NCI-H1105 treated with DMSO at 0.1 percent for 48 hours (cell line): ENCODE results near the gene ARHGAP25.

ENCODE experiments used
- DNase-seq: peaks from one replicate; lab custom pipeline; 2025; lab: John Stamatoyannopoulos, UW

ARHGAP25 gene

GRCh38 chr2:68832233-68832869 is 97.7 kb downstream of the ARHGAP25 start:
- no peak for DNase-seq

- DNase-seq: no peak
These were observed 98.6 kb downstream of the ARHGAP25 start for GRCh38 chr2:68833162-68833561.

DNA sequence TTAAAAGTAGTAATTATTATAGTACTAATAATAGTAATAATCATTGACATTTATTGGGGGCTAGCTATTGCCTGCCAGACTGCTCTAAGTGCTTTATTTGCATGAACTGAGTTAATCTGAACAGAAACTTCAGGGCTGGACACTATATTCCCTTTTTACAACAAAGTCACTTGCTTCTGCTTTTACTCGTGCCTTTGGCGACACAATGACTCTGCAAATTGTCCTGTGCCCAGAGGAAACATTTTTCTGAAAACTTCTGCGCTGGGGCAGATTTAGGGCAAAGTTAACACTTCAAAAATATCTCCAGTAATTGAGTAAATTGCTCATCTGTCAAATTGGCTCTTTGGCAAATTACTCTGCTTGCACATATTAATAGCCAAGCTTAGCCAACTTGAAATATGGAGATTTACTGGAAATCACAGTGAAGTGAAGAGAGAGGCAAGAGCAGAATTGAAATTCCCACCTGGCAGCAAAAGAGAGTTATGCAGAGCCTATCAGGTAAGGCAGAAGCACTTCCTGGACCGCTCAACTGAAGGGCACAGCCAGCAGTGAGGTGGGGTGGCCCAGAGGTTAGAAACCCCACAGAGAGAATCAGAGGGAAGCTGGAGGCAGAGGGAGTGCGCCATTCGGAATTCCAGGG is 100.2 kb downstream of the ARHGAP25 start:
- no peak for DNase-seq

DNA sequence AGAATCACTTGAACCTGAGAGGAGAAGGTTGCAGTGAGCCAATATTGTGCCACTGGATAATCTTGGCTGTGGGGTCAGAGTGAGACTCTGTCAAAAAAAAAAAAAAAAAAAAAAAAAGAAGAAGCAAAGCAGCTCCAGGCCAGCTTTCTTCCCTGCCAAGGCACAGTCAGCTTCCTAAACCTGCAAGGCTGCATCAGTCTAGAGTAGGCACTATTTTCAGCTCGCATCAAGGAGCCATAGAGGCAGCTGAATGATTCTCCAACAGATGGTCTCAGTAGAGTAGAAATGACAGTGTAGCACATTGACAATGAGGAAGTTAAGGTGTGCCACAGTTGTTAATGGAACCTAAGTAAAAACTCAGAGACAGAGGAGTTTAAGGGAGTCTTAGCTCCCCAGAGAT is 101.0 kb downstream of the ARHGAP25 start:
- no peak for DNase-seq

DNA sequence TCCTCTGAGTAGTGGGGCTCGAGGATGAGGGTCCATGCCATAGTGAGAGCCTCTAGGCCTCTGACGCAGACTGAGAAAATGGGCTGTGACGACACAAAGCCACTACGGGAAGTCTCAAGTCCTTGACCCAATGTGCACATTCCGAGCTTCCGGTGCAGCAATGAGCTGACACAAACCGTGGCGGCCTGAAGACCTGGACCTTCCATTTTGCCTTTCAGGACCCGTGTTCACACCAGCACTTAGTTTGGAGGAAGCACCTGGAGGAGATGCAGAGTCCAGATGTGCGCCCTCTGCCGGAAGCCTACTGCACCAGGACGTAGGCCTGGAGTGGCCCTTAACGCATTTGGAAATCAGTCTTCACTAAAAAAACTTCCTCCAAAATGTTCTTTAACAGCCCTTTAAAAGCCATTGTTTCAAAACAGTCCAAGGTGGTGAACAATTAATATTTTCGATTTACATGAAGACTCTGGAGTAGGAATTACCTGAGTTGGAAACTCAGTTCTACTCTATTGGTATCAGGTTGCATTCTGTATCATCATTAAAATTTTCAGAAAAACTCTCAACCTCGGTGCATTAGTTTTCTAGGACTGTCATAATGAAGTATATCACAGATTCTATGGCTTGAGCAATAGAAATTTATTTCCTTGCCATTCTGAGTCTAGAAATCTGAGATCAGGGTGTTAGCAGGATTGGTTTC is 102.7 kb downstream of the ARHGAP25 start:
- no peak for DNase-seq

DNA sequence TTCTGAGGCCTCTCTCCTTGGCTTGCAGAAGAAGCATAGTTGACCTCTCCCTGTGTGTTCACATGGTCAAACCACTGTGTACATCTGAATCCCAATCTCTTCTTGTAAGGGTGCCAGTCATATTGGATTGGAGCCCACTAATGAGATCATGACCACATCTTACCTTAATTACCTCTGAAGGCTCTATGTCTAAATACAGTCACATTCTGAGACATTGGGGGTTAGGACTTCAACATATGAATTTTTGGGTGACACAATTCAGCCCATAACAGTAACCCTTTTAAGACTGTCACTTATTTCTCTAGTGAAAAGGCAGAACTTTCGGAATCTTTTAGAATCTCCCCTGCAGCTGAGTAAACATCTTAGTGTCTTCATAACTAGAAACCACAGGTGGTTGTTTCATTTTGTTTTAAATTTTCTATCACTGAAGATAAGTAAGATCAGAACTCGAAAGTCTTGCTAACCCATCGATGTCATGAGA is 103.3 kb downstream of the ARHGAP25 start:
- DNase-seq: no peak

DNA sequence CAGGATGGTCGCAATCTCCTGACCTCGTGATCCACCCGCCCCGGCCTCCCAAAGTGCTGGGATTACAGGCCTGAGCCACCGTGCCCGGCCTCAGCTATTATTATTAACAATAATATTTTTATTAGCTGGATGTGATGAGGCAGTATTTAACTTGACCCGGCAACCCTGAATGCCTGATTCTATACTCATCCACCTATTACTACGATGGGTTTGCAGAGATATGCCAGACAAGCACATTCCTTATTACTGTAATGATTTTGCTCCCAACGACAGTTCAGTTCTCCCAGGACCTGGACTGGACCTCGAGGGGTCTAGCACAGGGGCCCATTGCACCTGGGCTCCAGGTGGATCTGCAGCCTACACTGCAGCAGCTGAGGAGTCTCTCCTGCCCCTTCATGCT is 104.0 kb downstream of the ARHGAP25 start:
- no peak for DNase-seq

- DNase-seq: no peak
These were observed 104.7 kb downstream of the ARHGAP25 start for GRCh38 chr2:68839260-68839833.

DNA sequence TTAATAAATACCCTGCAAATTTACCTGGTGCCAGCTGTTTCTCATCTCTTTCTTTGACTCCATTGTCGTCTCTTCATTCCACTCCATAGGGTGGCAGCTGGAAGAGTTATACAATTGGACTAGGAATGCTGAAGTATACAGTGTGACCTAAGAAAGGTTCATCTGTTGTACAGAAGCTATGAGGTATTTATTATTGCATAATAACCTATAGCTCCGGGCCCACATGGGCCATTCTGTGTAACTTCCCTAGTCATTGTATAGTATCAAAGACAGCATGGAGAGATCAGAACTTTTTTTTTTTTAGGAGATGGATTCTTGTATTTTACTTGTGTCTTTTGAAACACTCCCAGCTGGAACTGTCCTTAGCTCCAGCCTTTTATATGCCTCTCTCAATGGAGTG is 110.4 kb downstream of the ARHGAP25 start:
- DNase-seq: no peak

DNA sequence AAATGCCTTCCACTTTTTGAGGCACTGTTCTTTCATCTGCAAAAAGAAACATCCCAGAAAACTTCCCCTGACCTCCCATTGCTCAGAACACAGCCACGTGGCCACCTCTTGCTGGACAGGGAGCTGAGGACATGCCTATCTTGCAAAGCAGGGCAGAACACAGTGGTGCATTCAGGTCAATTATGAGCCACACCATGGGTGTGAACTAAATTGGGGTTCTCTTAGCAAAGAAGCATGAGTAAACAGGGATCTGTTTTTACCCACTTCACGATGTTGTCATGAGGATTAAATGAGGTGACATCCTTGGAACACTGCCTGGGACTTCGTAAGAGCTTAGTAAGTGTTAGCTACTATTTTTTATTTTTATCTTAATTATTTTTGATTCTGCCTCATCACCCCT is 111.5 kb downstream of the ARHGAP25 start:
- no peak for DNase-seq

DNA sequence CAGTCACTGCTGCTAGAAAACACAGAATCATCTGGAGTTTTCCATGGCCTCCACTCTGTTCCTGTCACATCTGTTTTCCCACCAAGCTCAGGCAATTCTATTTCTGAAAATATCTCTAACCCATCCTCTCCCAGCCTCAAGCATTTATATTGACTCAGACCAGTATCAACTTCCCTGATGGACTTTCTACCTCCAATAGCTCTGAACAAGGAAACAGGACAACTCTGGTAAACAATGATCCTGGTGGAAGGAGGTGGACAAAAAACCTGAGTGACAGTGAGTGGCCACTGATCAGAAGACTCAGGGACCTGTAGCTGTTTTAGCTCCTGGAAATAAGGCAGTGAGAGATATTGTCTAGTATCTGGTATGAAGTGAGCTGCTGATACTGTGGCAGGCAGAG is 113.1 kb downstream of the ARHGAP25 start:
- no peak for DNase-seq

- DNase-seq: no peak
These were observed 115.0 kb downstream of the ARHGAP25 start for GRCh38 chr2:68849579-68850030.

GRCh38 chr2:68850524-68850923 is 115.9 kb downstream of the ARHGAP25 start:
- DNase-seq: no peak

DNA sequence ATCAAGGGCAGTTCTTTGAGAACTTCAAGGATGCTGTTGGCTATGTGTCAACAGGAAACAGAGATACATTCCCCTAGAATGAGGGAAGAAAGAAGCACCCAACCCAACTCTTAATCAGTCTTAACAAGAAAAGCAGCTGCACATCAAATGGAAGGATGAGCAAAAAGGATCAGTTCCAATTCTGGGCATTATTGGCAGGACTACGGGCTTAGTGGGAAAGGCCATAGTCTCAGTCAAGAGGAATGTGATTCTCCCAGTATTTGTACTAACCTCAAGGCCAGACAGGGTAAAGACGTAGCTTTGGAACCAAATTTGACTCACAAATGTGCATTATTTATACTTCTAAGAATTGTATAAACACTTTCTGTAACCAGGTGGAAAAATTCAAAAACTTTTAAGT is 118.4 kb downstream of the ARHGAP25 start:
- no peak for DNase-seq

DNA sequence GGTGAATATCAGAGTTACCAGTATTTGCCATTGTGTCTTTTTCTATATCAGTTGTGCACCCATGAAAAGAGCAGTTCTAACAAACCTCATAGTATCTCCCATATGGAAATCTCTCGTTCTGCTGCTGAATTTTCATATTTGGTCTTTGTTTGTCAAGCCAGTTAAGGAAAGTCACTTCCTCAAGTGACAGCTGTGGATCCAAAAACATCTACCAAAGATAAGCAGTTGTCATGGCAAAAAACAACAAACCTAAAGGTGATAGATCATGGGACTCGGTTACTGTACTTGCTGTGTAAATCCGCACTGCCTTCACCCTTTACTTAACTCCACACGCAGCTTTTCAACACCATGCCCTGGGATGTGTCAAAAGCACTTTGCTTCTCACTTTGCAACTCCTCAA is 119.3 kb downstream of the ARHGAP25 start:
- DNase-seq: no peak

GRCh38 chr2:68854476-68854875 is 119.9 kb downstream of the ARHGAP25 start:
- no peak for DNase-seq

- no peak for DNase-seq
These were observed 120.9 kb downstream of the ARHGAP25 start for GRCh38 chr2:68855550-68855949.

- no peak for DNase-seq
These were observed 122.7 kb downstream of the ARHGAP25 start for GRCh38 chr2:68857202-68857845.

DNA sequence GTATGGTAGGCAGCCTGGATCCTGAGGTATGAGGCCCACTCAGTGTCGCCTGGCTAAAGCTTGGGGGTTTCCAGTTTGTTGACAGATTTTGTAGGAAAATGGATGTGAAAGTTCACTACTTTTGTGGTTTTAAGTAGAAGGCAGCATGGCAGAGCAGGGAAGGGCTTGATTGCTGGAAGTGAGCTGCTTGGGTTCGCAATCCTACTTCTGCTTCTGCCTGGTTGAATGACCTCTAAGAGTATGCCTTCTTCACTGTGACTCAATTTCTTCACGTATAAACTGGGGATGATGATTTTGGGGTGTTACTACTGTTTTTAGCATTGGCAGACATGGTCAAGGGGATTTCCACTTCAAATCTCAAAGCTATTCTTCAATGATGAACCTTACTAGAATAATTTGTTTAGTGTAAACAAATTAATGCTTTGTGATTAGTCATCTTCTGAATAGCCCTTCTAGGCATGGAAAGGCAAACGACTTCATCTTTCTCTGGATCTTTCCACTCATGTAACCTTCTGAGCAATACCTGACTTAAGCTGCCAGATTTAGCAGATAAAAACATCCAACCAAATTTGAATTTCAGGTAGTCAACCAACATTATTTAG is 123.3 kb downstream of the ARHGAP25 start:
- DNase-seq: no peak

- DNase-seq: no peak
These were observed 125.5 kb downstream of the ARHGAP25 start for GRCh38 chr2:68860111-68860510.

GRCh38 chr2:68861330-68861729 is 126.7 kb downstream of the ARHGAP25 start:
- no peak for DNase-seq

DNA sequence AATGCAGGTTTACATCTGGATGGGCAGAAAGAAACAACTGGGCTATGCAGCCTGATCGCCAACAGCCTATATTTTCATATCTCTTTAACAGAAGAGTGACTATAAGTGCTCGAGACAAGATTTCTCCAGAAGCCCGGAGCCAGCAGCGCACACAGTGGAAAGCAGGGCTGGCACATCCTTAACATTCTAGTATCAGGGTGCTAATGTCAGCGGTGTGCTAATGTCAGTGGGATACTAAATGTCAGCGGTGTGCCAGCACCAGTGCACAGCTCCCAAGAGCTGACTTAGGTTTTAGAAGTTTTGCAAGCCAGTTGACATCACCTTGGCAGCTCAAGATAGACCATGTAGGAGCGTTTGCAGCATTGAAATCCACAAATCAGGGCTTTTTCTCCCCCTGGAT is 128.3 kb downstream of the ARHGAP25 start:
- DNase-seq: no peak
